CD4-positive, alpha-beta memory T cell (primary cell): Measurements from ENCODE around the gene E2F6. TPM values are rescaled to one million over a fixed set of nuclear protein-coding genes. Genes with fewer than 3 reads are reported as not detected.

Source experiments
- CTCF ChIA-PET: fragments of 350-600 bp; sonication (Branson Sonifier 250); formaldehyde crosslinking; loops from one replicate; lab custom pipeline; 2021; ENCODE audit warnings: inconsistent platforms; ENCODE audit not compliant: partially characterized antibody; lab: Charles Lee
- POLR2A ChIA-PET: fragments of 350-600 bp; sonication (Branson Sonifier 250); formaldehyde crosslinking; loops from one replicate; lab custom pipeline; 2021; ENCODE audit not compliant: partially characterized antibody; lab: Charles Lee
- DNase-seq, 5 donors: peaks; one replicate each; pipeline versions ENCODE4 v3.0.0 to v3.0.0-alpha.2; 2020 to 2022; ENCODE audit warnings: mixed read lengths in 1 of 5
- H3K27ac ChIP-seq: one replicate; pipeline ENCODE4 v1.7.0; 2013; ENCODE audit warnings: low read depth, low read length
- H3K27me3 ChIP-seq: 2 replicates; pipeline ENCODE4 v1.7.0; 2013; ENCODE audit warnings: mild to moderate bottlenecking, low read length, moderate library complexity; ENCODE audit not compliant: insufficient read depth
- H3K36me3 ChIP-seq: 2 replicates; pipeline ENCODE4 v1.7.0; 2013; ENCODE audit warnings: mild to moderate bottlenecking, low read length, moderate library complexity; ENCODE audit not compliant: insufficient read depth
- H3K4me1 ChIP-seq: 2 replicates; pipeline ENCODE4 v1.7.0; 2013; ENCODE audit warnings: mild to moderate bottlenecking, low read length, moderate library complexity; ENCODE audit not compliant: insufficient read depth
- H3K4me3 ChIP-seq, 2 donors: one replicate each; pipeline ENCODE4 v1.7.0; 2013; ENCODE audit warnings: low read length in 2 of 2, mild to moderate bottlenecking in 1 of 2
- H3K9me3 ChIP-seq, 2 donors: one replicate each; pipeline ENCODE4 v1.7.0; 2013; ENCODE audit warnings: low read length in 2 of 2, control low read depth in 1 of 2; ENCODE audit not compliant: control insufficient read depth in 1 of 2
- H3K27ac Mint-ChIP-seq, 7 donors: one replicate each; pipeline ENCODE4 v1.8.0; 2020 to 2021; ENCODE audit warnings: mixed read lengths in 7 of 7, mild to moderate bottlenecking in 6 of 7, inconsistent platforms in 3 of 7, moderate library complexity in 3 of 7
- H3K27me3 Mint-ChIP-seq, 2 donors: one replicate each; pipeline ENCODE4 v1.8.0; 2020 to 2021; ENCODE audit warnings: mixed read lengths in 2 of 2
- H3K36me3 Mint-ChIP-seq, 2 donors: one replicate each; pipeline ENCODE4 v1.8.0; 2020 to 2021; ENCODE audit warnings: mixed read lengths in 2 of 2, inconsistent platforms in 1 of 2, mild to moderate bottlenecking in 1 of 2
- H3K4me1 Mint-ChIP-seq, 4 donors: one replicate each; pipeline ENCODE4 v1.8.0; 2020 to 2021; ENCODE audit warnings: mixed read lengths in 4 of 4, mild to moderate bottlenecking in 1 of 4
- H3K4me3 Mint-ChIP-seq, 8 donors: one replicate each; pipeline ENCODE4 v1.8.0; 2020 to 2021; ENCODE audit warnings: mixed read lengths in 8 of 8, mild to moderate bottlenecking in 7 of 8, moderate library complexity in 6 of 8, inconsistent platforms in 3 of 8
- H3K9me3 Mint-ChIP-seq, 8 donors: one replicate each; pipeline ENCODE4 v1.8.0; 2020 to 2021; ENCODE audit warnings: mixed read lengths in 8 of 8, mild to moderate bottlenecking in 5 of 8, inconsistent platforms in 3 of 8, moderate library complexity in 1 of 8
- intact Hi-C: fragments of 100-400 bp; cut with micrococcal nuclease; formaldehyde crosslinking; loops from one replicate; pipeline ENCODE4 v1.15.1; 2023
- polyA plus RNA-seq, 2 donors: library from polyadenylated mRNA; unstranded; fragments of 300-500 nt; fragmentation: Illumina TruSeq; gene quantifications; one replicate each; pipeline ENCODE4 v1.2.3, GENCODE V29; 2021
- total RNA-seq, 2 experiments: library from RNA; stranded (reverse); gene quantifications; one replicate each; pipeline ENCODE4 v1.2.3, GENCODE V29; 2021

The E2F6 gene
- total and polyA plus RNA-seq, 4 experiments from 2014 or later: 3.2 to 8.5 (median 6.2) TPM

- no peak for DNase-seq
- intact Hi-C loops: loop anchor here (10.0 kb wide), 1 partner anchor 203 kb away; no protein-coding TSS in a partner anchor
- H3K36me3 ChIP-seq: no peaks in the 10 kb centered on the region
- H3K4me3 Mint-ChIP-seq: peak overlapping the region in 2 of 8 donors; percentile 25 to 55
- H3K4me1 Mint-ChIP-seq: peaks cover 3 to 12% (median 8%) of the 10 kb centered on the region in 4 donors
- H3K36me3 Mint-ChIP-seq: no peaks in the 10 kb centered on the region
- H3K27me3 Mint-ChIP-seq: peaks cover 32 to 39% of the 10 kb centered on the region in 2 donors
- no peaks in the 10 kb centered on the region for H3K9me3 ChIP-seq
- H3K27ac ChIP-seq: no peak overlapping the region
- H3K9me3 Mint-ChIP-seq: peaks cover 0 to 2% (median 0%) of the 10 kb centered on the region in 8 donors
- ChIA-PET CTCF (no interaction called here), POLR2A (no interaction called here)
- H3K4me3 ChIP-seq: no peak overlapping the region
- peaks cover 17% of the 10 kb centered on the region for H3K27me3 ChIP-seq
- peaks cover 6% of the 10 kb centered on the region for H3K4me1 ChIP-seq
- H3K27ac Mint-ChIP-seq: no peak overlapping the region
Measured at GRCh38 chr2:11481789-11482472, 16.0 kb upstream of the E2F6 start.

GRCh38 chr2:11481426-11481788 lies 15.4 kb upstream of the E2F6 start:
- H3K27ac Mint-ChIP-seq: no peak overlapping the region
- H3K27me3 Mint-ChIP-seq: peaks cover 32 to 39% of the 10 kb centered on the region in 2 donors
- no peak for DNase-seq
- H3K27me3 ChIP-seq: peaks cover 17% of the 10 kb centered on the region
- CTCF ChIA-PET: interaction anchor here (2.1 to 2.8 kb wide), 2 partner anchors 25 to 349 kb away, joined by 5 to 12 read pairs; a partner anchor contains a TSS
- peak overlapping the region in 6 of 8 donors; percentile 1 to 50 (median 28) for H3K4me3 Mint-ChIP-seq
- H3K4me1 Mint-ChIP-seq: peaks cover 3 to 12% (median 8%) of the 10 kb centered on the region in 4 donors
- H3K27ac ChIP-seq: no peak overlapping the region
- intact Hi-C loops: loop anchor here (10.0 kb wide), 1 partner anchor 203 kb away; no protein-coding TSS in a partner anchor
- no peak overlapping the region for H3K4me3 ChIP-seq
- POLR2A ChIA-PET: no interaction called here
- no peaks in the 10 kb centered on the region for H3K9me3 ChIP-seq
- H3K36me3 ChIP-seq: no peaks in the 10 kb centered on the region
- H3K9me3 Mint-ChIP-seq: peaks cover 0 to 2% (median 0%) of the 10 kb centered on the region in 8 donors
- H3K36me3 Mint-ChIP-seq: no peaks in the 10 kb centered on the region
- H3K4me1 ChIP-seq: peaks cover 6% of the 10 kb centered on the region

GRCh38 chr2:11480859-11481258 lies 14.9 kb upstream of the E2F6 start:
- POLR2A ChIA-PET: no interaction called here
- H3K9me3 Mint-ChIP-seq: peaks cover 0 to 2% (median 0%) of the 10 kb centered on the region in 8 donors
- H3K9me3 ChIP-seq: no peaks in the 10 kb centered on the region
- peaks cover 3 to 12% (median 8%) of the 10 kb centered on the region in 4 donors for H3K4me1 Mint-ChIP-seq
- CTCF ChIA-PET: interaction anchor here (0.8 to 2.8 kb wide), 3 partner anchors 24 to 421 kb away, joined by 3 to 12 read pairs (median 5); a partner anchor contains a TSS
- H3K27me3 ChIP-seq: peaks cover 16% of the 10 kb centered on the region
- DNase-seq: no peak
- peaks cover 32 to 37% of the 10 kb centered on the region in 2 donors for H3K27me3 Mint-ChIP-seq
- peak overlapping the region in 3 of 8 donors; percentile 1 to 50 (median 37) for H3K4me3 Mint-ChIP-seq
- H3K27ac ChIP-seq: no peak overlapping the region
- no peak overlapping the region for H3K27ac Mint-ChIP-seq
- no peak overlapping the region for H3K4me3 ChIP-seq
- intact Hi-C loops: loop anchor here (10.0 kb wide), 1 partner anchor 204 kb away; no protein-coding TSS in a partner anchor
- no peaks in the 10 kb centered on the region for H3K36me3 Mint-ChIP-seq
- H3K4me1 ChIP-seq: peaks cover 6% of the 10 kb centered on the region
- H3K36me3 ChIP-seq: no peaks in the 10 kb centered on the region

DNA sequence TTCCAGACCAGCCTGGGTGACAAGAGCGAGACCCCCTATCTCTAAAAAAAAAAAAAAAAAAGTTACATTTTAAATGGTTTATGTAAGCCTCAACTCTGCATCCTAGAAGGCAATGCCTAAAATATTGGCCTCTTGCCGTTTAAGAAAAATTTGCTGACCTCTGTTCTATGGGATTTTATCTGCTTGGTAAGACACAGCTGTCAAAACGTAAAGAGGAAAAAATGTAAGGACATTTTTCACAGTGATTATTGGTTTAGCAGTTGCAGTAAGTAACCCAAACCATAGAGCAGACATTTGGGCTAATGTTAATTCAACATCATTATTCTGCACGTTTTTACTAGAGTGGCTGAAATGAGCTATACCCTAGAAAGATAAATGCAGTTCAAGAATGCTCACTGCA lies 14.4 kb upstream of the E2F6 start:
- H3K4me3 ChIP-seq: no peak overlapping the region
- ChIA-PET POLR2A (no interaction called here), CTCF (interaction anchor here (0.8 to 2.8 kb wide), 3 partner anchors 24 to 420 kb away, joined by 3 to 12 read pairs (median 5); a partner anchor contains a TSS)
- H3K9me3 ChIP-seq: no peaks in the 10 kb centered on the region
- H3K36me3 ChIP-seq: no peaks in the 10 kb centered on the region
- peaks cover 6% of the 10 kb centered on the region for H3K4me1 ChIP-seq
- no peak overlapping the region for H3K4me3 Mint-ChIP-seq
- peaks cover 12% of the 10 kb centered on the region for H3K27me3 ChIP-seq
- no peaks in the 10 kb centered on the region for H3K36me3 Mint-ChIP-seq
- intact Hi-C loops: loop anchor here (10.0 kb wide), 1 partner anchor 204 kb away; no protein-coding TSS in a partner anchor
- H3K27ac ChIP-seq: no peak overlapping the region
- H3K27ac Mint-ChIP-seq: no peak overlapping the region
- DNase-seq: no peak
- peaks cover 0 to 2% (median 0%) of the 10 kb centered on the region in 8 donors for H3K9me3 Mint-ChIP-seq
- peaks cover 27 to 32% of the 10 kb centered on the region in 2 donors for H3K27me3 Mint-ChIP-seq
- H3K4me1 Mint-ChIP-seq: peaks cover 3 to 12% (median 8%) of the 10 kb centered on the region in 4 donors

- intact Hi-C loops: loop anchor here (1.0 kb wide), 1 partner anchor 1528 kb away; no protein-coding TSS in a partner anchor
- peaks cover 6% of the 10 kb centered on the region for H3K4me1 ChIP-seq
- H3K4me1 Mint-ChIP-seq: peaks cover 3 to 11% (median 8%) of the 10 kb centered on the region in 4 donors
- H3K27me3 ChIP-seq: peaks cover 10% of the 10 kb centered on the region
- no peak for DNase-seq
- CTCF ChIA-PET: interaction anchor here (0.5 to 2.8 kb wide), 9 partner anchors 9 to 1528 kb away, joined by 3 to 12 read pairs (median 3); a partner anchor contains a TSS
- POLR2A ChIA-PET: no interaction called here
- no peaks in the 10 kb centered on the region for H3K36me3 ChIP-seq
- no peak overlapping the region for H3K27ac ChIP-seq
- no peaks in the 10 kb centered on the region for H3K9me3 ChIP-seq
- H3K4me3 ChIP-seq: no peak overlapping the region
- no peak overlapping the region for H3K4me3 Mint-ChIP-seq
- no peak overlapping the region for H3K27ac Mint-ChIP-seq
- no peaks in the 10 kb centered on the region for H3K36me3 Mint-ChIP-seq
- peaks cover 20 to 26% of the 10 kb centered on the region in 2 donors for H3K27me3 Mint-ChIP-seq
- peaks cover 0 to 2% (median 0%) of the 10 kb centered on the region in 8 donors for H3K9me3 Mint-ChIP-seq
Measured at GRCh38 chr2:11478899-11479605, 13.1 kb upstream of the E2F6 start.

DNA sequence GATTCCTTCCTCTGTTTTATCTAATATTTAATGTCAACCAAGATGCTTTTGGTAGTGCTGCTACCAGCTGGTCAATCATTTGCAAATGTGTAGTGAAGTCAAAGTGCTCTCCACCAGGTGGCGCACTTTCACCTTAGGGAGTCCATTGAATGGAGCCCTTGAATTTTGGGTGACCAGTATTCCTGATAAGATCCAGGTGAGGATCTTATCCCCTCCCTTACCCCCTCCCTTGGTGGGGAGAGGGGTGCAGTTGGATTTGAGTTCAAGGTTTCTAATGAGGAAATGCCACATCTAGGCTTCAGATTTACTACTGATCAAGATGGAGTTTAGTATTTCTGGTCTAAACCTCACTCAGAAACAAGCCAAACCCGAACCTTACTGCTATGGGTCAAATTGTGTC lies 12.0 kb upstream of the E2F6 start:
- Histone ChIP-seq H3K4me1 (peaks cover under 1% of the 10 kb centered on the region), H3K27me3 (no peaks in the 10 kb centered on the region), H3K36me3 (no peaks in the 10 kb centered on the region), H3K27ac (no peak overlapping the region), H3K4me3 (no peak overlapping the region), H3K9me3 (no peaks in the 10 kb centered on the region)
- DNase-seq: peak; percentile 57 to 71 (median 63)
- Mint-ChIP-seq H3K36me3 (no peaks in the 10 kb centered on the region), H3K27ac (no peak overlapping the region), H3K9me3 (no peaks in the 10 kb centered on the region), H3K27me3 (peaks cover 12 to 17% of the 10 kb centered on the region in 2 donors), H3K4me3 (no peak overlapping the region), H3K4me1 (peaks cover under 1 to 5% (median 1%) of the 10 kb centered on the region in 4 donors)
- POLR2A ChIA-PET: no interaction called here
- intact Hi-C loops: loop anchor here (1.0 kb wide), 2 partner anchors 301 to 1529 kb away; no protein-coding TSS in a partner anchor
- CTCF ChIA-PET: interaction anchor here (0.7 to 1.5 kb wide), 11 partner anchors 8 to 345 kb away, joined by 3 to 6 read pairs (median 4); partner anchors contain the start of gene E2F6
